SK-N-SH treated with all-trans-retinoic acid at 6 μM for 48 hours (cell line): ENCODE data around the gene ZNF205.

Source experiments
- ATAC-seq: fragments of 200-7000 bp; cut with Tn5 transposase; 3 replicates; pipeline ENCODE4 v1.9.1; 2020; ENCODE audit warnings: mild to moderate bottlenecking, moderate library complexity
- ARNTL ChIP-seq: fragments of 450-650 bp; formaldehyde crosslinking; IDR thresholded peaks from 2 replicates; pipeline ENCODE4 v1.5.0; 2020; ENCODE audit warnings: low read depth, mild to moderate bottlenecking, moderate library complexity, borderline replicate concordance
- CSDC2 ChIP-seq: fragments of 250-450 bp; sonication (Bioruptor Pico); IDR thresholded peaks from 2 replicates; pipeline ENCODE4 v1.5.0; 2020; ENCODE audit warnings: mild to moderate bottlenecking, moderate library complexity
- GLIS3 ChIP-seq: fragments of 250-450 bp; sonication (Bioruptor Pico); IDR thresholded peaks from 2 replicates; pipeline ENCODE4 v1.5.0; 2020; ENCODE audit warnings: mild to moderate bottlenecking, moderate library complexity
- ISL1 ChIP-seq: fragments of 250-450 bp; sonication (Bioruptor Pico); IDR thresholded peaks from 2 replicates; pipeline ENCODE4 v2.1.2; 2022; ENCODE audit warnings: mild to moderate bottlenecking, moderate library complexity
- OSR1 ChIP-seq: fragments of 250-450 bp; sonication (Bioruptor Pico); IDR thresholded peaks from 2 replicates; pipeline ENCODE4 v1.8.0; 2022; ENCODE audit warnings: moderate library complexity, mild to moderate bottlenecking, inconsistent platforms
- PPARA ChIP-seq: fragments of 250-450 bp; sonication (Bioruptor Pico); IDR thresholded peaks from 2 replicates; pipeline ENCODE4 v1.5.0; 2020; ENCODE audit warnings: mild to moderate bottlenecking, borderline replicate concordance
- RARB ChIP-seq: fragments of 250-450 bp; sonication (Bioruptor Pico); IDR thresholded peaks from 2 replicates; pipeline ENCODE4 v1.8.0; 2021; ENCODE audit warnings: mild to moderate bottlenecking, moderate library complexity
- SNAI2 ChIP-seq: fragments of 250-450 bp; sonication (Bioruptor Pico); IDR thresholded peaks from 2 replicates; pipeline ENCODE4 v1.5.0; 2020; ENCODE audit warnings: mild to moderate bottlenecking, moderate library complexity
- TCF4 ChIP-seq: fragments of 250-450 bp; sonication (Bioruptor Pico); IDR thresholded peaks from 2 replicates; pipeline ENCODE4 v1.8.0; 2021; ENCODE audit warnings: mild to moderate bottlenecking, moderate library complexity, borderline replicate concordance
- ZC3H10 ChIP-seq: fragments of 250-450 bp; sonication (Bioruptor Pico); IDR thresholded peaks from 2 replicates; pipeline ENCODE4 v1.5.1; 2021; ENCODE audit warnings: mild to moderate bottlenecking, moderate library complexity
- ZFP3 ChIP-seq: fragments of 250-450 bp; sonication (Bioruptor Pico); IDR thresholded peaks from 2 replicates; pipeline ENCODE4 v1.5.0; 2020; ENCODE audit warnings: mild to moderate bottlenecking, moderate library complexity
- ZFP30 ChIP-seq: fragments of 450-650 bp; formaldehyde crosslinking; IDR thresholded peaks from 2 replicates; pipeline ENCODE4 v1.5.0; 2022; ENCODE audit warnings: mild to moderate bottlenecking, moderate library complexity
- ZNF565 ChIP-seq: fragments of 450-650 bp; formaldehyde crosslinking; conservative IDR thresholded peaks from 2 replicates; pipeline ENCODE4 v1.5.0; 2020; ENCODE audit warnings: low read depth, mild to moderate bottlenecking, moderate library complexity
- TF ChIP-seq, protein P1 (sequence below): fragments of 250-450 bp; sonication (Bioruptor Pico); IDR thresholded peaks from 2 replicates; pipeline ENCODE4 v1.5.0; 2020; ENCODE audit warnings: mild to moderate bottlenecking, moderate library complexity
- TF ChIP-seq, protein P2 (sequence below): fragments of 250-450 bp; sonication (Bioruptor Pico); IDR thresholded peaks from 2 replicates; pipeline ENCODE4 v1.8.0; 2020; ENCODE audit warnings: mild to moderate bottlenecking, moderate library complexity, borderline replicate concordance
- TF ChIP-seq, protein P3 (sequence below): fragments of 250-450 bp; sonication (Bioruptor Pico); IDR thresholded peaks from 2 replicates; pipeline ENCODE4 v1.8.0; 2021; ENCODE audit warnings: low read depth, mild to moderate bottlenecking, moderate library complexity, borderline replicate concordance
- TF ChIP-seq, protein P4 (sequence below): fragments of 250-450 bp; sonication (Bioruptor Pico); IDR thresholded peaks from 2 replicates; pipeline ENCODE4 v1.5.1; 2021; ENCODE audit warnings: mild to moderate bottlenecking, moderate library complexity
- TF ChIP-seq, protein P5 (sequence below): fragments of 250-450 bp; sonication (Bioruptor Pico); IDR thresholded peaks from 2 replicates; pipeline ENCODE4 v1.5.1; 2020; ENCODE audit warnings: low read depth, mild to moderate bottlenecking, moderate library complexity

Gene ZNF205

DNA sequence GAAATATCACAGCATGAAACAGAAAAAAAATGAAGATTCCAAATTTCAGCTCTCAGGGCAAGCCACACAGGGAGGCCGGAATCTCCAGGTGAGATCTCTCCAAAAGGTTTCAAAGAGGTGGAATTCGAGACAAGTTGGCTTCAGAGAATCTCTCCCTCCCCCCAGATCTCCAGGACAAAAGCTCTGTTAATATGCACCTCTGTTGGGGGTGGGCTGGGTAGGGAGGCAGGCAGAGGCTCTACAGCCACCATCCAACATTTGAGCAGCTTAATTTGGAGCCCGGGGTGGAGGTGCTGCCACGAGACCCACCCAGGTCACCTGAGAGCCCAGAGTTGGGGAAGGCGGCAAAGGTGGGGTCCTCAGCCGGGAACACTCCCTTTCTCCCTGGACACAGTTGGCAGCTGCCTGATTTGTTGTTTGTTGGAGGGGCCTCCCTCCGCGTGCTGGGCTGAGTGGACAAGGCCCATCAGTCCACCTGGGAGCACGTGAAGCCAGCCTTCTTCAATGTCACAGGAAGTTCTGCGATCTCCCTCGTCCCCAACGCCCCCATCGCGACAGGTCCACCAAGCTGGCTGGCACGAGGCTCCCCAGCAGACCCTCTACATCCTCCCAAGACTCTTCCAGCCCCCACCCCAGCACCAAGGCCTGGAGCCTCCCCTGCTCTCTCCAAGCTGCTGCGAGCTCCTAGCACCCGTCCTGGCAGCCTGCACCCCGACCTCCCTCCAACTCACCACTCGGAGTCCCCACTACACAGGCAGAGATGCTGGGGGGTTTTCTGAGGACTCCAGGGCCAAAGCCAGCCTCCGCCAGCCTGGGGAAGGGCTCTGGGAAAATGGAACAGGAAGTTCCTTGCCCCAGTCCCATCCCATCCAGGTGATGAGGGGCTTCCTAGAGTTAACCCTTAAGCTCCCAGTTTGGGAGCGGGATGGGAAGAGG is 13.7 kb upstream of the ZNF205 start, which contains the start of gene ZSCAN10:
ZSCAN10 (minus strand) TSS at position 836 of the 936 bp plus-strand sequence. CDS start 6,357 bp downstream, outside the sequence.
- ATAC-seq = no peak
- TF ChIP-seq, protein P1, sequence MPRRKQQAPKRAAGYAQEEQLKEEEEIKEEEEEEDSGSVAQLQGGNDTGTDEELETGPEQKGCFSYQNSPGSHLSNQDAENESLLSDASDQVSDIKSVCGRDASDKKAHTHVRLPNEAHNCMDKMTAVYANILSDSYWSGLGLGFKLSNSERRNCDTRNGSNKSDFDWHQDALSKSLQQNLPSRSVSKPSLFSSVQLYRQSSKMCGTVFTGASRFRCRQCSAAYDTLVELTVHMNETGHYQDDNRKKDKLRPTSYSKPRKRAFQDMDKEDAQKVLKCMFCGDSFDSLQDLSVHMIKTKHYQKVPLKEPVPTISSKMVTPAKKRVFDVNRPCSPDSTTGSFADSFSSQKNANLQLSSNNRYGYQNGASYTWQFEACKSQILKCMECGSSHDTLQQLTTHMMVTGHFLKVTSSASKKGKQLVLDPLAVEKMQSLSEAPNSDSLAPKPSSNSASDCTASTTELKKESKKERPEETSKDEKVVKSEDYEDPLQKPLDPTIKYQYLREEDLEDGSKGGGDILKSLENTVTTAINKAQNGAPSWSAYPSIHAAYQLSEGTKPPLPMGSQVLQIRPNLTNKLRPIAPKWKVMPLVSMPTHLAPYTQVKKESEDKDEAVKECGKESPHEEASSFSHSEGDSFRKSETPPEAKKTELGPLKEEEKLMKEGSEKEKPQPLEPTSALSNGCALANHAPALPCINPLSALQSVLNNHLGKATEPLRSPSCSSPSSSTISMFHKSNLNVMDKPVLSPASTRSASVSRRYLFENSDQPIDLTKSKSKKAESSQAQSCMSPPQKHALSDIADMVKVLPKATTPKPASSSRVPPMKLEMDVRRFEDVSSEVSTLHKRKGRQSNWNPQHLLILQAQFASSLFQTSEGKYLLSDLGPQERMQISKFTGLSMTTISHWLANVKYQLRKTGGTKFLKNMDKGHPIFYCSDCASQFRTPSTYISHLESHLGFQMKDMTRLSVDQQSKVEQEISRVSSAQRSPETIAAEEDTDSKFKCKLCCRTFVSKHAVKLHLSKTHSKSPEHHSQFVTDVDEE (CRISPR knock-in tag) = no peak
- no peak for TF ChIP-seq PPARA (CRISPR knock-in tag)
- TF ChIP-seq SNAI2 (CRISPR knock-in tag) = no peak

DNA sequence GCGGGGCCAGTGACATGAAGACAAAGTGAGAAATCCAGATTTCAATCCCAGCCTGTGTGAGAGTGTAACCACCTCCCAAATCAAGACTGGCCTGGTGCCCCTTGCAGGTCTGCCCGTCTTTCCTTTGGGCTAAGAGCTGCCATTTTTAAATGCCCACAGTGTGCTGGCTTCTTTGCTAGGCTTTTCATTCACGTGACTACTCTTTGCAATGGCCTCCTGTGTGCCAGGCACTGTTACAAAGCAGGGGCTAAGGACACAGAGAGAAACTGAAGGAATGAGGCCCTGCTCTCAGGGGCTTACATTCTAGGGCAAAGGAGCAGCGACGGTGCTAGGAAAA is 13.0 kb upstream of the ZNF205 start:
- ATAC-seq = no peak
- no peak for TF ChIP-seq CSDC2 (CRISPR knock-in tag)
- TF ChIP-seq ZNF565 = no peak
- TF ChIP-seq ISL1 (CRISPR knock-in tag) = no peak
- TF ChIP-seq OSR1 (CRISPR knock-in tag) = no peak
- no peak for TF ChIP-seq RARB (CRISPR knock-in tag)
- TF ChIP-seq, protein P2, sequence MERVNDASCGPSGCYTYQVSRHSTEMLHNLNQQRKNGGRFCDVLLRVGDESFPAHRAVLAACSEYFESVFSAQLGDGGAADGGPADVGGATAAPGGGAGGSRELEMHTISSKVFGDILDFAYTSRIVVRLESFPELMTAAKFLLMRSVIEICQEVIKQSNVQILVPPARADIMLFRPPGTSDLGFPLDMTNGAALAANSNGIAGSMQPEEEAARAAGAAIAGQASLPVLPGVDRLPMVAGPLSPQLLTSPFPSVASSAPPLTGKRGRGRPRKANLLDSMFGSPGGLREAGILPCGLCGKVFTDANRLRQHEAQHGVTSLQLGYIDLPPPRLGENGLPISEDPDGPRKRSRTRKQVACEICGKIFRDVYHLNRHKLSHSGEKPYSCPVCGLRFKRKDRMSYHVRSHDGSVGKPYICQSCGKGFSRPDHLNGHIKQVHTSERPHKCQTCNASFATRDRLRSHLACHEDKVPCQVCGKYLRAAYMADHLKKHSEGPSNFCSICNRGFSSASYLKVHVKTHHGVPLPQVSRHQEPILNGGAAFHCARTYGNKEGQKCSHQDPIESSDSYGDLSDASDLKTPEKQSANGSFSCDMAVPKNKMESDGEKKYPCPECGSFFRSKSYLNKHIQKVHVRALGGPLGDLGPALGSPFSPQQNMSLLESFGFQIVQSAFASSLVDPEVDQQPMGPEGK (CRISPR knock-in tag) = no peak
- no peak for TF ChIP-seq GLIS3 (CRISPR knock-in tag)
- no peak for TF ChIP-seq TCF4 (CRISPR knock-in tag)
- TF ChIP-seq, protein P1 (CRISPR knock-in tag) = no peak
- TF ChIP-seq SNAI2 (CRISPR knock-in tag) = no peak
- TF ChIP-seq, protein P3, sequence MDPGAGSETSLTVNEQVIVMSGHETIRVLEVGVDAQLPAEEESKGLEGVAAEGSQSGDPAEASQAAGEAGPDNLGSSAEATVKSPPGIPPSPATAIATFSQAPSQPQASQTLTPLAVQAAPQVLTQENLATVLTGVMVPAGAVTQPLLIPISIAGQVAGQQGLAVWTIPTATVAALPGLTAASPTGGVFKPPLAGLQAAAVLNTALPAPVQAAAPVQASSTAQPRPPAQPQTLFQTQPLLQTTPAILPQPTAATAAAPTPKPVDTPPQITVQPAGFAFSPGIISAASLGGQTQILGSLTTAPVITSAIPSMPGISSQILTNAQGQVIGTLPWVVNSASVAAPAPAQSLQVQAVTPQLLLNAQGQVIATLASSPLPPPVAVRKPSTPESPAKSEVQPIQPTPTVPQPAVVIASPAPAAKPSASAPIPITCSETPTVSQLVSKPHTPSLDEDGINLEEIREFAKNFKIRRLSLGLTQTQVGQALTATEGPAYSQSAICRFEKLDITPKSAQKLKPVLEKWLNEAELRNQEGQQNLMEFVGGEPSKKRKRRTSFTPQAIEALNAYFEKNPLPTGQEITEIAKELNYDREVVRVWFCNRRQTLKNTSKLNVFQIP (CRISPR knock-in tag) = no peak
- TF ChIP-seq, protein P4, sequence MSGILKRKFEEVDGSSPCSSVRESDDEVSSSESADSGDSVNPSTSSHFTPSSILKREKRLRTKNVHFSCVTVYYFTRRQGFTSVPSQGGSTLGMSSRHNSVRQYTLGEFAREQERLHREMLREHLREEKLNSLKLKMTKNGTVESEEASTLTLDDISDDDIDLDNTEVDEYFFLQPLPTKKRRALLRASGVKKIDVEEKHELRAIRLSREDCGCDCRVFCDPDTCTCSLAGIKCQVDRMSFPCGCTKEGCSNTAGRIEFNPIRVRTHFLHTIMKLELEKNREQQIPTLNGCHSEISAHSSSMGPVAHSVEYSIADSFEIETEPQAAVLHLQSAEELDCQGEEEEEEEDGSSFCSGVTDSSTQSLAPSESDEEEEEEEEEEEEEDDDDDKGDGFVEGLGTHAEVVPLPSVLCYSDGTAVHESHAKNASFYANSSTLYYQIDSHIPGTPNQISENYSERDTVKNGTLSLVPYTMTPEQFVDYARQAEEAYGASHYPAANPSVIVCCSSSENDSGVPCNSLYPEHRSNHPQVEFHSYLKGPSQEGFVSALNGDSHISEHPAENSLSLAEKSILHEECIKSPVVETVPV = no peak
- TF ChIP-seq, protein P5, sequence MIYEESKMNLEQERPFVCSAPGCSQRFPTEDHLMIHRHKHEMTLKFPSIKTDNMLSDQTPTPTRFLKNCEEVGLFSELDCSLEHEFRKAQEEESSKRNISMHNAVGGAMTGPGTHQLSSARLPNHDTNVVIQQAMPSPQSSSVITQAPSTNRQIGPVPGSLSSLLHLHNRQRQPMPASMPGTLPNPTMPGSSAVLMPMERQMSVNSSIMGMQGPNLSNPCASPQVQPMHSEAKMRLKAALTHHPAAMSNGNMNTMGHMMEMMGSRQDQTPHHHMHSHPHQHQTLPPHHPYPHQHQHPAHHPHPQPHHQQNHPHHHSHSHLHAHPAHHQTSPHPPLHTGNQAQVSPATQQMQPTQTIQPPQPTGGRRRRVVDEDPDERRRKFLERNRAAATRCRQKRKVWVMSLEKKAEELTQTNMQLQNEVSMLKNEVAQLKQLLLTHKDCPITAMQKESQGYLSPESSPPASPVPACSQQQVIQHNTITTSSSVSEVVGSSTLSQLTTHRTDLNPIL (CRISPR knock-in tag) = no peak
- TF ChIP-seq ZFP3 = no peak
- no peak for TF ChIP-seq ZC3H10 (CRISPR knock-in tag)
- TF ChIP-seq ZFP30 (CRISPR knock-in tag) = no peak
- TF ChIP-seq ARNTL (CRISPR knock-in tag) = no peak
